ENCODE data around the gene PRKAR2B. TPM values are rescaled to one million over a fixed set of nuclear protein-coding genes. Genes with fewer than 3 reads are reported as not detected.

PRKAR2B gene
- total and polyA plus RNA-seq, 2 experiments from 2014 or later, result 0.81 to 3.2 TPM

GRCh38 chr7:107034553-107034952 is 10.0 kb upstream of the PRKAR2B start:
- Histone ChIP-seq H3K9me3 (ENCODE audit: low read depth) (no peaks in the 10 kb centered on the region), H3K4me2 (ENCODE audit: unreplicated experiment) (no peak overlapping the region), H3K27me3 (replicated peaks; ENCODE audit: insufficient read depth) (no peaks in the 10 kb centered on the region), H3K36me3 (ENCODE audit: low read depth) (no peaks in the 10 kb centered on the region), H3K9ac (no peak overlapping the region), H3K4me3 (no peak overlapping the region), H3K27ac (no peak overlapping the region), H2AFZ (no peak overlapping the region), H3F3A (ENCODE audit: insufficient read depth) (peaks cover 5% of the 10 kb centered on the region; the same call in 1 of the 2 replicates), H3K4me1 (ENCODE audit: insufficient read depth) (peaks cover 9% of the 10 kb centered on the region), H3K79me2 (ENCODE audit: insufficient read depth) (no peaks in the 10 kb centered on the region), H3K9me2 (ENCODE audit: insufficient read depth) (no peaks in the 10 kb centered on the region), H4K20me1 (ENCODE audit: insufficient read depth) (no peaks in the 10 kb centered on the region)
- no peak for TF ChIP-seq EZH2phosphoT487 (IDR thresholded peaks at IDR 0.05; ENCODE audit: insufficient read depth, low read depth)
- TF ChIP-seq EZH2 (IDR thresholded peaks at IDR 0.05; ENCODE audit: insufficient read depth, poor library complexity, severe bottlenecking), result no peak
- 92 to 93% methylated on average over 1 of the region's 1 CpG for WGBS, 2 experiments (ENCODE audit: low coverage in 1 of 2, low lambda C conversion rate in 2 of 2, missing lambda C conversion rate in 2 of 2)
- in situ Hi-C loops (cut with MboI), result no loop called here
- no peak for DNase-seq

GRCh38 chr7:107035446-107035845 is 9.1 kb upstream of the PRKAR2B start:
- peak overlapping the region; percentile 2; the same call in 1 of the 2 replicates for H3K27ac ChIP-seq
- H3K79me2 ChIP-seq (ENCODE audit: insufficient read depth), result no peaks in the 10 kb centered on the region
- H3K36me3 ChIP-seq (ENCODE audit: low read depth), result no peaks in the 10 kb centered on the region
- peak overlapping the region; percentile 21 for H3K4me2 ChIP-seq (ENCODE audit: unreplicated experiment)
- TF ChIP-seq EZH2phosphoT487 (IDR thresholded peaks at IDR 0.05; ENCODE audit: insufficient read depth, low read depth) (no peak), EZH2 (IDR thresholded peaks at IDR 0.05; ENCODE audit: insufficient read depth, poor library complexity, severe bottlenecking) (no peak)
- no peaks in the 10 kb centered on the region for H3K27me3 ChIP-seq (replicated peaks; ENCODE audit: insufficient read depth)
- no peak overlapping the region for H3K4me3 ChIP-seq
- peaks cover 5% of the 10 kb centered on the region; the same call in 1 of the 2 replicates for H3F3A ChIP-seq (ENCODE audit: insufficient read depth)
- no peaks in the 10 kb centered on the region for H4K20me1 ChIP-seq (ENCODE audit: insufficient read depth)
- H2AFZ ChIP-seq, result no peak overlapping the region
- H3K4me1 ChIP-seq (ENCODE audit: insufficient read depth), result peaks cover 9% of the 10 kb centered on the region
- no peaks in the 10 kb centered on the region for H3K9me3 ChIP-seq (ENCODE audit: low read depth)
- H3K9ac ChIP-seq, result no peak overlapping the region
- in situ Hi-C loops (cut with MboI), result no loop called here
- DNase-seq, result peak; percentile 94
- no peaks in the 10 kb centered on the region for H3K9me2 ChIP-seq (ENCODE audit: insufficient read depth)

- Histone ChIP-seq H2AFZ (no peak overlapping the region), H3K9me2 (ENCODE audit: insufficient read depth) (no peaks in the 10 kb centered on the region), H3K4me3 (no peak overlapping the region), H3F3A (ENCODE audit: insufficient read depth) (peaks cover 5% of the 10 kb centered on the region; the same call in 1 of the 2 replicates), H3K4me1 (ENCODE audit: insufficient read depth) (peaks cover 9% of the 10 kb centered on the region), H3K27me3 (replicated peaks; ENCODE audit: insufficient read depth) (no peaks in the 10 kb centered on the region), H3K36me3 (ENCODE audit: low read depth) (no peaks in the 10 kb centered on the region), H3K79me2 (ENCODE audit: insufficient read depth) (no peaks in the 10 kb centered on the region), H3K27ac (no peak overlapping the region), H3K4me2 (ENCODE audit: unreplicated experiment) (no peak overlapping the region), H3K9me3 (ENCODE audit: low read depth) (no peaks in the 10 kb centered on the region), H3K9ac (no peak overlapping the region), H4K20me1 (ENCODE audit: insufficient read depth) (no peaks in the 10 kb centered on the region)
- TF ChIP-seq EZH2phosphoT487 (IDR thresholded peaks at IDR 0.05; ENCODE audit: insufficient read depth, low read depth) (no peak), EZH2 (IDR thresholded peaks at IDR 0.05; ENCODE audit: insufficient read depth, poor library complexity, severe bottlenecking) (no peak)
- in situ Hi-C loops (cut with MboI), result no loop called here
- WGBS, 2 experiments (ENCODE audit: low coverage in 1 of 2, low lambda C conversion rate in 2 of 2, missing lambda C conversion rate in 2 of 2), result 90 to 93% methylated on average over 4 of the region's 4 CpGs
- DNase-seq, result no peak
These were observed 8.0 kb upstream of the PRKAR2B start for GRCh38 chr7:107036535-107036934.

- no peak overlapping the region for H3K4me3 ChIP-seq
- H3K9me3 ChIP-seq (ENCODE audit: low read depth), result no peaks in the 10 kb centered on the region
- no peak overlapping the region for H2AFZ ChIP-seq
- H3K4me2 ChIP-seq (ENCODE audit: unreplicated experiment), result no peak overlapping the region
- no peaks in the 10 kb centered on the region for H4K20me1 ChIP-seq (ENCODE audit: insufficient read depth)
- H3F3A ChIP-seq (ENCODE audit: insufficient read depth), result peaks cover 5% of the 10 kb centered on the region; the same call in 1 of the 2 replicates
- H3K4me1 ChIP-seq (ENCODE audit: insufficient read depth), result peaks cover 9% of the 10 kb centered on the region
- WGBS, 2 experiments (ENCODE audit: low coverage in 1 of 2, low lambda C conversion rate in 2 of 2, missing lambda C conversion rate in 2 of 2), result 84% methylated on average over 3 of the region's 3 CpGs
- no peak overlapping the region for H3K9ac ChIP-seq
- no peaks in the 10 kb centered on the region for H3K9me2 ChIP-seq (ENCODE audit: insufficient read depth)
- no peaks in the 10 kb centered on the region for H3K79me2 ChIP-seq (ENCODE audit: insufficient read depth)
- no peak for DNase-seq
- TF ChIP-seq EZH2phosphoT487 (IDR thresholded peaks at IDR 0.05; ENCODE audit: insufficient read depth, low read depth) (no peak), EZH2 (IDR thresholded peaks at IDR 0.05; ENCODE audit: insufficient read depth, poor library complexity, severe bottlenecking) (no peak)
- in situ Hi-C loops (cut with MboI), result no loop called here
- no peaks in the 10 kb centered on the region for H3K36me3 ChIP-seq (ENCODE audit: low read depth)
- no peak overlapping the region for H3K27ac ChIP-seq
- no peaks in the 10 kb centered on the region for H3K27me3 ChIP-seq (replicated peaks; ENCODE audit: insufficient read depth)
These were observed 6.5 kb upstream of the PRKAR2B start for GRCh38 chr7:107037717-107038603.

All from GM23248 (cell line).